GM18517 (cell line): ENCODE measurements around the gene COL10A1.
"Not testable (repeated sequence)": the region's sequence is repeated elsewhere in the genome, so short reads cannot be mapped to it uniquely, and the experiment has no call there.

Experiments
- ATAC-seq: cut with Tn5 transposase; IDR thresholded peaks from one replicate; pipeline ENCODE4 v1.9.1; 2021; ENCODE audit warnings: mild to moderate bottlenecking, moderate library complexity; ENCODE audit not compliant: unreplicated experiment

The COL10A1 gene

DNA sequence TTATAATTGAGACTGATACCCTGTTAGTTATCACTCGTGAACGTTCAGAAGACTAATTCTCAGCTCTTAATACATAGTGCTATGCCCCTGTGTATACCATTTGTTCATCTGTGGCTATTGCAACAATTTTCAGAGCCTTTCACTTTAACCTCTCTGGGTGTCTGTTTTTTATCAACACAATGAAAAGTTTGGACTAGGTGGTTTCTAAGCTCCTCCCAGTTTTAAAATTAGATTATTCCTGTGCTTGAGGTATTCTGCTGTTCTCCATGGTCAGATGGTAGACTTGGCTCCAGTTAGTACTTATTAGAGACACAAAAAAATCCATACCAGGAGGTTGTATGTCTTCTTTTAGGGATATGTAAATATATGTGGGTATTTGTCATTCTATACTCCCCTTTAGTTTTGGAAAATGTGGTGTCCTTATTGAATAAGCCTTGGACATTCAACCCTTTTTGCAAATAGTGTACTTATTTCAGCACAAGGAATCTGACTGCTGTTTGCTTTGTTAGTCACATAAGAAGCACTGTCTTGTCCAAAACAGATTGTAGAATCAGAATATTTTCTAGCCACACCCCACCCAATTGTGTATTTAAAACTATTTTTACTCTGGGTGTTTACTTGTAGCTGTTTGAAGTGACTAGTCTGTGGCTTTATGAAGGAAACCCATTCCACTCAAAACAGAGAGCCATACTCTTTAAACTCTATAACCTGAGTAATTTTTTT, 2.0 kb upstream of the COL10A1 start:
- ATAC-seq = no peak

DNA sequence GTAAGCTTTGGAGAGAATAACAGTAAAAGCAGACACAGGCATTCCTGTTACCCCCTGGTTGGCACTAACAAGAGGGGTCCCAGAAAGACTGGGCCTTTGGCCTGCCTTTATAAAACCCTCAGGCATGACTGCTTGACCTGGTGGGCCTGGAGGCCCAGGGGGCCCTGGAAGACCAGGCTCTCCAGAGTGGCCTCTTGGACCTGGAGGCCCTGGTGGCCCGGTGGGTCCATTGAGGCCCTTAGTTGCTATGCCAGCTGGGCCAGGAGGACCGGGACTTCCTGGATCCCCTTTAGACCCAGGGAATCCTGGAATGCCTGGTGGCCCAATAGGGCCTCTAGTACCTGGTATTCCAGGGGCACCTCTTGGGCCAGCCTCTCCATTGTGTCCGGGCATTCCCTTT, 5.5 kb downstream of the COL10A1 start:
- no peak for ATAC-seq

DNA sequence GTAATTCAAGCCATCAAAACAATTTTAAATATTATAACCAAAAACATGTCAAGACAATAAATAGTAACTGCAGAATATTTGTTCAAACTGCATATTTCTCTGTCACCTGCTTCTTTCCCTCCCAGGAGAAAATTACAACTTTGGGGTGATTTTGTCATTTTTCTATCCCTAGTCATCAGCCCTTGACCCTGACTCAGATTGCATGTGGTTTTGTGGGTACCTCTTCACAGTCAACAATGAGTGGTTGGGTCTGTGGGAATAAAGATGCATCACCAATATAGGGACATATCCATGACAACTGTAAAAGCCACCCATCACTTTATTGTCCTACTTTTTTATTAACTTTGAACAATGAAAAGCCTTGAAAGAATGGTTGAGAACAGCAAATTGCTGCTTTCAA, 7.3 kb downstream of the COL10A1 start:
- no peak for ATAC-seq

DNA sequence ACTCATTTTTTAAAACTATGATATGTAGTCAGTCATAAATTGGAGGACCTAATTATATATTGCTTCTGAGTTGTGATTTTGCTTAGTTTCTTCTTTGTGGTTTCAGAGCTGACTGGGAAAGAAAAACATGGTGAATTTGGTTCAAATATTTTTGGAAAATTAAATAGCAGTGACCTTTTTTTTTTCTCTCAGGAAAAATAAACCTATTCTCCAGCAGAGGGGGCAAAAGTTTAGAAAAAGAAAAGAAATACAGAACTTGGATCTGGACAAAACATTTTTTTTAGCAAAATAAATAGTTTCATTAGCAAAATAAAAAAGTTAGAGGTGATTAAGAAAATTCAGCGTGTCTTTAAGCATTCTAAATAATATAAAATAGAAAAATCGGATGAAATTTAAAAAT, 10.2 kb downstream of the COL10A1 start:
- no peak for ATAC-seq

DNA sequence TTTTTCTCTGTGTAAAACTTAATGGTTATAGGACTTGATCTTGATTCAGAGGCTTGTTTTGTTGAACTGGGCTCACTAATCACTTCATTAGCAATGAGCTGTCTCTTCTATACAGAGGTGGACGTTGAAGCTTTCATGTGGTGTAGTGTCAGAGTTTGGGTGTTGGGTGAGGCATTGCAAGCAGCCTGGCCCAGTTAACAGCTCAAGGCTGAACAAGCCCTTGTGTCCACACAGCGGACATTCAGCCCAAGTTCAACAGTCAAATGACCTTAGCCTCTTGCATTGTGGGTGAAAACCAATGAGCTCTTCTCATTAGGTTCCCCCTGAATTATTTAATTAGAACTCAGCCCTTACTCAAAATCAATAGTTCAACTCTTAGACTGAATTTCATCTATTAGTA, 12.5 kb downstream of the COL10A1 start:
- no peak for ATAC-seq

DNA sequence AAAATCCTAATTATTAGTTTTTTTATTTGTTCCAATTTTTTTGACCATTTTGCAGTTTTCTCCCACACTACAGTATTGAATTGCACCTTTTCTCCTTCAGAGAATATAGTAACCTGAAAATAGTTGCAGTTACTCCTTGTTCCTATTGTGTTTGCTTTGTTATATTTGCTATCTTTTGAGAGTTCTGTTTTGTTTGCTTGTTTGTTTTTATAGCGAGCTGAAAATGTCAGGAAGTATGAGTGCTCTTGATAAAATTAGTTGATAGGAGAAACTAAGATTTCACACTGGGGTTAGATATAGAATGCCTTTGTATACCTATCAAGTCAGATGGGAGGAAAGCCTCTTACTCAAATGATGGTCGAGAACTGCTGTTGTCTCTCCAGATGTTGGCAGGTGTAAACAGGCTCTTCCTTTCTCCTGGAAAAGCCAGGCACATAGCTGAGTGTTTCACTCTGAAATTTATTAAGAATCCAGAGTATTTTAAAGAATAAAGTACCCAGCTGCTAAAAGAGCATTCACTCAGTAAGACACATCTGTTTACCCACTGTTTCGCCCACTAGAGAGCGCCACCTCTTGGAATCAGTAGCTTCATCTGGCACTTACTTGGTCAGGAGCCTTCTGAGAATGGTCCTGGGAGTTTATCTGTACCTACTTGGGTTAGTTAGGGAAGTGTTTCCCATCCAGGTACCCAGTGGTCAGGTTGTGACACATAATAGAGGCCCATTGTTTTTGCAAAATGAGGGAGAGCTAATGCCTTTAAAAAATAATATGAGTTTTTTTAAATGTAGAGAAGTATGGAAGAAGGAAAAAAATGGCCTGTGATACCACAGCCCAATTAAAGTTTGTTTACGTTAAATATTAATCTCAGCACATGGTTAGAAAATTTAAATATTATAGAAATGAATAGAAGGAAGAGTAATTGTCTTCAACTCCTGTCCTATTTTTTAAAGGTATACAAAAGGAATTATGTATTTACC, 14.1 kb downstream of the COL10A1 start:
- ATAC-seq = peak; percentile 75

DNA sequence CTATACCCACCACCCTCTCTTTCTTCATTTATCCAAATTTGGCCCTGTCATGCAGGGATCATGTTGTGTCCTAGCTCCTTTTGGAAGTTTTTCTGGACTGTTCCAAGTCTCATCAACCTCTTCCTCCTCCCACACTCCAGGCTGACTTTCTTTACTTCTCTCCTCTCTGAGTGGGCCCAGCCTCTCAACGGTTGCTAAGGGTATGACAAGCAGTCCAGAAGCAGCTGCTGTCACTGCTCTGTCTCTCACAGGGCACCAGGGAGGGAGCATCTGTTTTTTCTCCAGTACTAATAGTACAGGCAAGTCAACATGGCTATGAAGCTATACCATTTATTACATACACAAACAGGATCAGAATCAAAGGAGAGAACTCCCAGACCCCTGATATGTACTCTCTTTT, 17.1 kb downstream of the COL10A1 start:
- no peak for ATAC-seq

DNA sequence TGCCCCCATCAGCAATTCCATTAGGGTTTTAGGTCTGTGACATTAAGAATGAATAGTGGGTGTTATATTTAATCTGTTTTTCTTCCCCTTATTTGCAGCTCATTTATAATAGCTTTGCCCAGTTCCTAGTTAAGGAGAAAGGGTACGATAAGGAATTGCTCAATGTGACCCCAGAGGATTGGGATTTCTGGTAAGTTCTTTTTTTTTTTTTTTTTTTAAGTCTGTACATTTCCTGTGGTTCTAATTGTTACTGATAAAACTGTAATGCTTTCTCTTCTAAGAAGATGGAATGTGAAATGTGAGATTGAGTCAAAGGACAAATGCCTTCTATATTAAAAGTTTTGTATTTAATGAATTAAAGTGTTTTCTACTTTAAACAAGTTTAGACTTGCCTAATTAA, 19.8 kb downstream of the COL10A1 start:
- no peak for ATAC-seq

DNA sequence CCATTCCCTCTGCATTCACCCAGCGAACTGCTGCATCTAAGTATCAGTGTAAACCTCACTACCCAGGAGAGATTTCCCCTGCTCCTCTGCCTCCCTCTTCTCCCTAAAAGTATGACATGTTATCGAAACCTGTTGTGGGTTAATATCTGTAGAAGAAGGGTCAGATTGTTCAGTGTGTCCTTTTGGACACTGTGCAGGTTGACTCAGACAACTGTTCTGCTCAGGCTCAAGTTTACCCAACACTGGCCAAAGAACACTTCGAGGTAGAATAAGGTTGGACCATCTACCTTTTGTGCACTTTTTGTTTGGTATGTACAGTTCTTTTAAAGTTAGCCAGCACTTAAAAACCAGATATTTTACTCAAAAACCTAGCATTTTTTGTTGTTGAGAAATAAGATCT, 20.7 kb downstream of the COL10A1 start:
- no peak for ATAC-seq

DNA sequence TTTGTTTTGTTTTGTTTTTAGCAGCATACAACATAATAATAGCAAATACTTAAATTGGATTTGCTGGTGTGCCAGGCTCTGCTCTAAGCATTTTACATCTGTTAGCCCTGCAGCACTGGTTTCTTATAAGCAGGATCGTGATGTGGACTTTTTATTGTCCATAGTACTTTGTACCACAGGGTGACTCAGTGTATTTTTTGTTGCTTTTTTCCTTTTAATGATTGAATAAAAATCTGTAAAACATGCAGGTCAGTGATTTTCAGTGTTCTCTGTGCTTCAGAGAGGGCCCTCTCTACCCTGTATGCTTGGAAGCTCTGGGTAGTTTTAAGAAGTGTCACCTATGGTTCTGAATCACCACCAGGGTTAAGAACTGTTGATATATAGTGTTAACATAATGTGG, 21.3 kb downstream of the COL10A1 start:
- ATAC-seq = no peak

DNA sequence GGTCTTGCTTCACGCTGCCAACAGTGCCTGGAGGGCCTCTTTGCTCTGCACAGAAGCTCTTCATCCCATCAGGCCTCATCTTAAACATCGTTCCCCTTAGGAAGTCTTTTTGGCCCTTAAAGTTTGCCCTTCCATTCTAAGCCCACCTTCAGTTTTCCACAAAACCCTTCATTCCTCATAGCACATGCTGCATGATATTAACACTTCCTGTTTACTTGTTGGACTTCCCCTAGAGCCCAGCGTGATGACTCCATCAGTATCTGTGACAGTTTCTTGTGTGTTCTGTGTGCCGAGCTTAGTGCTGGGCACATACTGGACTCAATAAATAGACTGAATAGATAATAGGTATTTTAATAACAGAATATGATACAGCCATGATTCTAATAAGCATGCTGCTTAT, 23.1 kb downstream of the COL10A1 start:
- no peak for ATAC-seq

DNA sequence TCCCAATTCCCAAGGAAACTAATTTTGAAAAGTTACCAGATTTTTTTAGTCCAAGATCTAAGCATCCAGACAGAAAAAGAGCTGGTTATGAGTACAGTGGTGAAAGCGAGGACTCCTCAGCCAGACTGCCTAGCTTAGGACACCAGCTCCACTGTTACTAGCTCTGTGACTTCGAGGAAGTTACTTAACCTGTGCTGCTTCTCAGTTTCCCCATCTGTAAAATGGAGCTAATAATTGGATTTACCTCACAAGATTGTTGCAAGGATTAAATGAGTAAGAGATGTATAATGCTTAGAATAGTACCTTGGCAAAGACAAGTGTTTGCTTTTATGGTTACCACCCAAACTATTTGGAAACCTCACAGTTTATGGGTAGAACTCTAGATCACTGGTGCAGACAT, 24.1 kb downstream of the COL10A1 start:
- ATAC-seq = no peak

DNA sequence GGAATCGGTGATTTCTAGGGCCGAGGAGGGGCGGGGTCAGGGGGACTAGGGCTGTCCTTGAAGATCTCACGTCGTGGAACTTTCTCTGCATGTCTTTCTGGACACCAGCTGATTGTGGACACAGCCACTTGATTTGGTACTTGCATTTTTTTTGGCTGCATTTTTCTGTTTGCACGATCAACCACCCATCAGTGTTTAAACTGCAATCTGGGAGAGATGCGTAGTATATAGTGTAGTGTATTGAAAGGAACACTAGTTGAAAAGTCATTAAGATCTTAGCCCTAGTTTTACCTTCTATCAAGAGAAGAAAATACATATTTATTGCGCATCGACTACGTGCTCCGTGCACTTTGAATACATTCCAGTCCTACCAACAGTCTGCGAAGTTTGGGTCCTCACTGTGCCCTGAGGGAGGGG, 24.6 kb downstream of the COL10A1 start:
- no peak for ATAC-seq

DNA sequence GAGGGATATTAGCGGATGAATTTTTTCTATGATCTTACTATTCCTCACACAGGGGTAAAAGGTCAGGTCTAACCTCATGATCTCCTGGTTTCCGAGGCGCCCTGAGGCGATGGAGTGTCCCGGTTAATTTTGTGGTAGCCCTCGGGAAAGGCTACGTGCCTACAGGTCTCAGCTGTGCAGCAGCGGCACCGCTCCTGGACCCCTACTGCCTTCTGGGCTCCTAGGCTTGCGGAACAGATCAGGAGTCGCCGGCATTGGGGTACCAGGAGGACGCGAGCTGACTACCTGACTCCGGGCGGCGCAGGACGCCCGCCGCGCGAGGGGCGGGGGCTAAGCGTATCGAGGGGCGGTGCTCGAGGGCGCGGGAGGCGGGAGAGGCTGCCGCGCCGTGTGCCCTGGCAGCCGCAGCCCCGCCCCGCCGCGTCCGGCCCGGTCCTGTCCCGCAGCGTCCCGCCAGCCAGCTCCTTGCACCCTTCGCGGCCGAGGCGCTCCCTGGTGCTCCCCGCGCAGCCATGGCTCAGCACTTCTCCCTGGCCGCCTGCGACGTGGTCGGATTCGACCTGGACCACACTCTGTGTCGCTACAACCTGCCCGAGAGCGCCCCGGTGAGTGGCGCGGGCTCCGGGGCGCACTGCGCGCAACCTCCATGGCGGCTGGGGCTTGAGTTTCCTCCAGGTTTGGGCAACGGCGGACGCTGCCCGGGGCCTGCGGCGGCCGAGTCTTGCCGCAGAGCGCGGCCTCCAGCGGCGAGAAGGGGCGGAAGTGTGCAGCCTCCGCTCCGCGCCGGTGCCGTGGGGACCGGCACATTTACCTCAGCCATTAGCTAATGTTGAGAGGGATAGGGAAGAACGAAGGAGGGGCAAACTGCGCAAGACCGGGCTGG, 25.3 kb downstream of the COL10A1 start, which contains the start of gene NT5DC1:
Gene NT5DC1 (plus strand): TSS at position 435 of the 883 bp plus-strand sequence. CDS start 78 bp downstream, at position 513.
- ATAC-seq = peak; percentile 81

DNA sequence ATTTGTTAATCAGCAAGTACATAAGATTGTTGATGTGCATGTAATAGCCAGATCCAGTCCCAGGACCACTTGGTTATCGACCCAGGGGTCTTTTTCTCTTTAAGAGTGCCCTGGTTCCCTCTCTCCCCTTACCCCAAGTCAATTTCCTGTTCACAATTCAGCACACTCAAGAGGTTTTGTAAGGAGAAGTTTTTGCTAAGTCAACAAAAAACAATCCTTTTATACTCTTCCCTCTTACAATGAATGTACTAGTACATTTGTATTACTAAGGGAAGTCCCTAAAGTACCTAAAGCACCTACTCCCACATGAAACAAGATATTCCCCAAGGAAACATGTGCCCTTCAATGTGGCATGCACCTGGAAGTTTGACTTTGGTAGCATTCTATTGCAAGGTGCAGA, 26.9 kb downstream of the COL10A1 start:
- no peak for ATAC-seq

DNA sequence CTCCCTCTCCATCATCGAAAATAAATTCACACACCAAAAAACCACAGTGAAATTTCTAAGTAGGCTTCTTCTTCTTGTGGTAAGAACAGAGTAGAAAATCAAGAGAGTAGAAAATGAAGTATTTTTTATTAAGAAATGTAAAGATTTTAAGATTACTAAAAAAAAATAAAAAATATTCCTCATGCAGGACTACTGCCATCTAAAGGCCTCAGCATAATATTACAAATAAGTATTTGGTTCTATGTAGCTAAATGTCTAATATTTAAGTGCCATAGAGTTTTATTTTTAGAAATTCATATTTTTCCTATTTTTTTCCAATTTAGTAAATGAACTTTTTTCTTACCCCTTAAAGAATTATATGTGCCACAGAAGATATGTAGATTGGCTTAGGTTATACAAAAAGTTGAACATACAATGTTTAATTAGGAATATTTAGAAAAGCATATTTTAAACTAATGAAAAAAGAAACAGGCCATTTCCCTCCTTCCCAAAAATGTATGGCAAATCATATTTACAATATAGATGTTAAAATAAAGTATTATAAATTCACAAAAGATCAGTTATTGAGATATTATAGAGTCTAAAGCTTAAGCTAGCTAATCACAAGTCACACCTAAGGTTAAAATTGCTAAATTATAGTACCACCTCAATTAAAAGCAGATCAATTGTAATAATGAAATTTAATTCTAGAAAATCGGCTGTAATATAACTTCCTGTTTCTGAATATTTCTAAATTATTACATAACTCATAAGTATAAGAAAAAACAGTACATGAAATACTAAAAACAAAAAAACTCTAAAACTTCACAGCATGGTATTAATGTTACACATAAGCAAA, 28.7 kb downstream of the COL10A1 start:
- ATAC-seq = no peak

DNA sequence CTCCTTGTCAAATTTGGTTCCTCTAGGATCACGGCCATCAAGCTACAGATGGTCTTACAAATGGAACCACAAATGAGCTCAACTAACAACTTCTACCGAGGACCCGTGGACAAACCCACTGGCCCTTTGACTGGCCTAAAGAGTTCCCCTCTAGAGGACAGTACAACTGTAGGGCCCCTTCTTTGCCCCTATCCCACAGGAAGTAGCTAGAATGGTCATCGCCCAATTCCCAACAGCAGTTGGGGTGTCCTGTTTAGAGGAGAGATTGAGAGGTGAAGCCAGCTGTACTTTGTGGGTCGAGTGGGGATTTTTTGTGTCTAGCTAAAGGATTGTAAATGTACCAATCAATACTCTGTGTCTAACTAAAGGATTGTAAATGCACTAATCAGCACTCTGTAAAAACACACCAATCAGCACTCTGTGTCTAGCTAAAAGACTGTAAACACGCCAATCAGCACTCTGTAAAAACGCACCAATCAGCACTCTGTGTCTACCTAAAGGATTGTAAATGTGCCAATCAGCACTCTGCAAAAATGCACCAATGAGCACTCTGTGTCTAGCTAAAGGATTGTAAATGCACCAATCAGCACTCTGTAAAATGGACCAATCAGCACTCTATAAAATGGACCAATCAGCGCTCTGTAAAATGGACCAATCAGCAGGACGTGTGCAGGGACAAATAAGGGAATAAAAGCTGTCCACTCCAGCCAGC, 29.7 kb downstream of the COL10A1 start:
- ATAC-seq = not testable (repeated sequence)

DNA sequence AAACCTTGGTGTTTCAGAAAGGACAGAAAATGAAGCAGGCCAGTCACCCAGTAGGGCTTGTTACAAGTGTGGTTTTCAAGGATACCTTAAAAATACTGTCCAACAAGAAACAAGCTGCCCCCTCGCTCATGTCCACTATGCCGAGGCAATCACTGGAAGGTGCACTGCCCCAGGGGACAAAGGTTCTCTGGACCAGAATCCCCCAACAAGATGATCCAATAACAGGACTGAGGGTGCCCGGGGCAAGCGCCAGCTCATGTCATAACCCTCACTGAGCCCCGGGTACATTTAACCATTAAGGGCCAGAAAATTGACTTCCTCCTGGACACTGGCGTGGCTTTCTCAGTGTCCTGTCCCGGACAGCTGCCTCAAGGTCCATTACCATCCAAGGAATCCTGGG, 31.9 kb downstream of the COL10A1 start:
- no peak for ATAC-seq

DNA sequence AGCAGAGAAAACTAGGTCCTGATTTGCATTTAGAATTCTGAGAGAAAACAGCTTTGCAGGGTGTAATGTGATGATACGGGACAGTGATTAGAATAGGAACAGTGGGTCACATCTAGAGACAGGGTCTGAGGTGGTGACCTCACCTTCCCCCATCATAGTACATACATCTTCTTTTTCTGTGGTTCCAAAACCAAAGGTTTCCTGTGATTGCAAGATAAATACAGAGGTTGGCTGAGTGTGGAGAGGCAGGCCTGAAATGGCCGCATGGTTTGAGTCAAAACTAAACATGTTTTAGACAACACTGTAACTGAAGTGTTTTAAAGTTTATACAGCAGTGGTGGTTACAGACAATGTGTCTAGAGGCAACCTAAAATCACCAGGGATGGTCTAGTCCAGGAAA, 35.7 kb downstream of the COL10A1 start:
- ATAC-seq = peak; percentile 54
